ENCODE data around the gene BEND2.
"Not testable (repeated sequence)": the region's sequence is repeated elsewhere in the genome, so short reads cannot be mapped to it uniquely, and the experiment has no call there.

BEND2 gene

GRCh38 chrX:18220786-18221185 is at the start of gene BEND2:
Gene BEND2, minus strand, starts transcription at chrX:18220886. Its CDS starts 136 bp downstream, at chrX:18220750.
- no peak for DNase-seq (ENCODE audit: low spot score)

- no peak for DNase-seq (ENCODE audit: low spot score)
Measured at GRCh38 chrX:18255059-18255458, 34.4 kb upstream of the BEND2 start.

GRCh38 chrX:18252644-18253359 is 32.1 kb upstream of the BEND2 start:
- no peak for DNase-seq (ENCODE audit: low spot score)

GRCh38 chrX:18229646-18230045 is 9.0 kb upstream of the BEND2 start:
- DNase-seq (ENCODE audit: low spot score), result not testable (repeated sequence)

- DNase-seq (ENCODE audit: low spot score), result no peak
Measured at GRCh38 chrX:18228069-18228468, 7.4 kb upstream of the BEND2 start.

- DNase-seq (ENCODE audit: low spot score), result no peak
Measured at GRCh38 chrX:18227458-18227857, 6.8 kb upstream of the BEND2 start.

GRCh38 chrX:18210470-18210869 is 10.2 kb downstream of the BEND2 start:
- peak; percentile 0 for DNase-seq (ENCODE audit: low spot score)

- DNase-seq (ENCODE audit: low spot score), result no peak
Measured at GRCh38 chrX:18206657-18207056, 14.0 kb downstream of the BEND2 start.

- DNase-seq (ENCODE audit: low spot score), result no peak
Measured at GRCh38 chrX:18203631-18204030, 17.1 kb downstream of the BEND2 start.

- DNase-seq (ENCODE audit: low spot score), result no peak
Measured at GRCh38 chrX:18194688-18195087, 26.0 kb downstream of the BEND2 start.

GRCh38 chrX:18179446-18179845 is 41.2 kb downstream of the BEND2 start:
- DNase-seq (ENCODE audit: low spot score), result no peak

- DNase-seq (ENCODE audit: low spot score), result no peak
Measured at GRCh38 chrX:18174971-18175370, 45.7 kb downstream of the BEND2 start.

- no peak for DNase-seq (ENCODE audit: low spot score)
Measured at GRCh38 chrX:18174209-18174608, 46.5 kb downstream of the BEND2 start.

- no peak for DNase-seq (ENCODE audit: low spot score)
Measured at GRCh38 chrX:18173494-18174180, 47.0 kb downstream of the BEND2 start.

GRCh38 chrX:18172970-18173369 is 47.7 kb downstream of the BEND2 start:
- DNase-seq (ENCODE audit: low spot score), result no peak

GRCh38 chrX:18170910-18171309 is 49.8 kb downstream of the BEND2 start:
- DNase-seq (ENCODE audit: low spot score), result no peak

GRCh38 chrX:18166068-18166467 is 54.6 kb downstream of the BEND2 start:
- DNase-seq (ENCODE audit: low spot score), result no peak

- DNase-seq (ENCODE audit: low spot score), result no peak
Measured at GRCh38 chrX:18160369-18160768, 60.3 kb downstream of the BEND2 start.

GRCh38 chrX:18158963-18159362 is 61.7 kb downstream of the BEND2 start:
- no peak for DNase-seq (ENCODE audit: low spot score)

- DNase-seq (ENCODE audit: low spot score), result no peak
Measured at GRCh38 chrX:18151649-18152048, 69.0 kb downstream of the BEND2 start.

- DNase-seq (ENCODE audit: low spot score), result no peak
Measured at GRCh38 chrX:18151157-18151556, 69.5 kb downstream of the BEND2 start.

GRCh38 chrX:18149454-18149853 is 71.2 kb downstream of the BEND2 start:
- DNase-seq (ENCODE audit: low spot score), result no peak

- DNase-seq (ENCODE audit: low spot score), result peak; percentile 2
Measured at GRCh38 chrX:18146954-18147353, 73.7 kb downstream of the BEND2 start.

GRCh38 chrX:18146009-18146408 is 74.7 kb downstream of the BEND2 start:
- no peak for DNase-seq (ENCODE audit: low spot score)

Data from LoVo (cell line).